HepG2 (cell line): ENCODE measurements around the gene NDUFB10. TPM values are rescaled to one million over a fixed set of nuclear protein-coding genes. Genes with fewer than 3 reads are reported as not detected.
A peak's percentile ranks its signal among the peaks of the same experiment; 100 is the strongest.

Source experiments
- GATAD2A ChIP-seq: IDR thresholded peaks from 2 replicates; pipeline ENCODE4 v1.6.1; 2016
- PREB ChIP-seq: sonication (generic); formaldehyde crosslinking; IDR thresholded peaks from 2 replicates; pipeline ENCODE4 v1.4.0; 2020; ENCODE audit warnings: missing genetic modification reagents
- SP2 ChIP-seq: sonication (generic); formaldehyde crosslinking; IDR thresholded peaks from 2 replicates; pipeline ENCODE4 v1.5.1; 2020; ENCODE audit warnings: mild to moderate bottlenecking, missing genetic modification reagents
- TBL1XR1 ChIP-seq: fragments of 150-350 bp; IDR thresholded peaks from 2 replicates; pipeline ENCODE4 v1.6.1; 2014; ENCODE audit warnings: borderline replicate concordance, low read length; ENCODE audit not compliant: partially characterized antibody
- USF2 ChIP-seq, 2 experiments: sonication (generic) in 1 of 2; formaldehyde crosslinking in 1 of 2; IDR thresholded peaks; 2 replicates each; pipeline versions ENCODE4 v1.5.1 to v1.6.1; 2011 to 2020; ENCODE audit warnings: borderline replicate concordance in 1 of 2, low read depth in 1 of 2, low read length in 1 of 2, mild to moderate bottlenecking in 1 of 2, missing genetic modification reagents in 1 of 2, moderate library complexity in 1 of 2
- ZNF17 ChIP-seq: sonication (generic); formaldehyde crosslinking; IDR thresholded peaks from 2 replicates; pipeline ENCODE4 v1.5.0; 2020; ENCODE audit warnings: mild to moderate bottlenecking, missing genetic modification reagents
- ZNF720 ChIP-seq: sonication (generic); formaldehyde crosslinking; IDR thresholded peaks from 2 replicates; pipeline ENCODE4 v1.4.0; 2020; ENCODE audit warnings: missing genetic modification reagents
- ZSCAN9 ChIP-seq: IDR thresholded peaks from 2 replicates; pipeline ENCODE4 v1.6.1; 2016; ENCODE audit warnings: borderline replicate concordance
- polyA plus RNA-seq, 8 experiments: library from polyadenylated mRNA; depleted of rRNA in 3 of 8; stranded (reverse) in 7 of 8; unstranded in 1 of 8; fragments of >200 nt; fragmentation: Illumina TruSeq in 4 of 8; extraction: Trizol in 4 of 8; gene quantifications; 2 replicates each; pipeline versions ENCODE4 v1.2.1 to v1.2.3, GENCODE V29; 2011 to 2016; ENCODE audit warnings: low read depth in 4 of 8, missing spikeins in 1 of 8, mixed read lengths in 1 of 8; ENCODE audit not compliant: insufficient read depth in 1 of 8
- total RNA-seq, 5 experiments: library from RNA; depleted of rRNA; stranded (reverse); fragments of >200 nt; fragmentation: Illumina TruSeq; extraction: Trizol; gene quantifications; 2 replicates each; pipeline ENCODE4 v1.2.3, GENCODE V29; 2016; ENCODE audit warnings: low read depth in 1 of 5
- TF ChIP-seq, protein P1 (sequence below): IDR thresholded peaks from 2 replicates; pipeline ENCODE4 v1.6.1; 2016; ENCODE audit warnings: low read depth, control low read depth
- TF ChIP-seq, protein P2 (sequence below): IDR thresholded peaks from 2 replicates; pipeline ENCODE4 v1.4.0; 2020; ENCODE audit warnings: mild to moderate bottlenecking, missing genetic modification reagents
- TF ChIP-seq, protein P3 (sequence below): sonication (generic); formaldehyde crosslinking; IDR thresholded peaks from 2 replicates; pipeline ENCODE4 v1.5.0; 2020; ENCODE audit warnings: missing genetic modification reagents, mild to moderate bottlenecking, borderline replicate concordance
- TF ChIP-seq, protein P4 (sequence below): sonication (generic); formaldehyde crosslinking; IDR thresholded peaks from 2 replicates; pipeline ENCODE4 v1.4.0; 2020; ENCODE audit warnings: mild to moderate bottlenecking, missing genetic modification reagents

Gene NDUFB10
- total and polyA plus RNA-seq, 2 of the 13 experiments (the other 11 are each of a cell fraction or from before 2014, with no cell fraction given), result 68.6 to 157 TPM

- TF ChIP-seq SP2 (CRISPR knock-in tag) (no peak), ZNF720 (no peak), ZSCAN9 (CRISPR knock-in tag) (no peak), PREB (CRISPR knock-in tag) (no peak), USF2 (IDR thresholded peaks at IDR 0.05; ENCODE audit: low read depth, low read length) (no peak), USF2 (CRISPR knock-in tag; IDR thresholded peaks at IDR 0.05; ENCODE audit: borderline replicate concordance) (0 out of 2 replicates have a peak, but pooled peaks have one; percentile 1), ZNF17 (CRISPR knock-in tag) (no peak), TBL1XR1 (no peak), GATAD2A (CRISPR knock-in tag) (no peak)
- TF ChIP-seq, protein P1, sequence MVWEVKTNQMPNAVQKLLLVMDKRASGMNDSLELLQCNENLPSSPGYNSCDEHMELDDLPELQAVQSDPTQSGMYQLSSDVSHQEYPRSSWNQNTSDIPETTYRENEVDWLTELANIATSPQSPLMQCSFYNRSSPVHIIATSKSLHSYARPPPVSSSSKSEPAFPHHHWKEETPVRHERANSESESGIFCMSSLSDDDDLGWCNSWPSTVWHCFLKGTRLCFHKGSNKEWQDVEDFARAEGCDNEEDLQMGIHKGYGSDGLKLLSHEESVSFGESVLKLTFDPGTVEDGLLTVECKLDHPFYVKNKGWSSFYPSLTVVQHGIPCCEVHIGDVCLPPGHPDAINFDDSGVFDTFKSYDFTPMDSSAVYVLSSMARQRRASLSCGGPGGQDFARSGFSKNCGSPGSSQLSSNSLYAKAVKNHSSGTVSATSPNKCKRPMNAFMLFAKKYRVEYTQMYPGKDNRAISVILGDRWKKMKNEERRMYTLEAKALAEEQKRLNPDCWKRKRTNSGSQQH, result no peak
- TF ChIP-seq, protein P2, sequence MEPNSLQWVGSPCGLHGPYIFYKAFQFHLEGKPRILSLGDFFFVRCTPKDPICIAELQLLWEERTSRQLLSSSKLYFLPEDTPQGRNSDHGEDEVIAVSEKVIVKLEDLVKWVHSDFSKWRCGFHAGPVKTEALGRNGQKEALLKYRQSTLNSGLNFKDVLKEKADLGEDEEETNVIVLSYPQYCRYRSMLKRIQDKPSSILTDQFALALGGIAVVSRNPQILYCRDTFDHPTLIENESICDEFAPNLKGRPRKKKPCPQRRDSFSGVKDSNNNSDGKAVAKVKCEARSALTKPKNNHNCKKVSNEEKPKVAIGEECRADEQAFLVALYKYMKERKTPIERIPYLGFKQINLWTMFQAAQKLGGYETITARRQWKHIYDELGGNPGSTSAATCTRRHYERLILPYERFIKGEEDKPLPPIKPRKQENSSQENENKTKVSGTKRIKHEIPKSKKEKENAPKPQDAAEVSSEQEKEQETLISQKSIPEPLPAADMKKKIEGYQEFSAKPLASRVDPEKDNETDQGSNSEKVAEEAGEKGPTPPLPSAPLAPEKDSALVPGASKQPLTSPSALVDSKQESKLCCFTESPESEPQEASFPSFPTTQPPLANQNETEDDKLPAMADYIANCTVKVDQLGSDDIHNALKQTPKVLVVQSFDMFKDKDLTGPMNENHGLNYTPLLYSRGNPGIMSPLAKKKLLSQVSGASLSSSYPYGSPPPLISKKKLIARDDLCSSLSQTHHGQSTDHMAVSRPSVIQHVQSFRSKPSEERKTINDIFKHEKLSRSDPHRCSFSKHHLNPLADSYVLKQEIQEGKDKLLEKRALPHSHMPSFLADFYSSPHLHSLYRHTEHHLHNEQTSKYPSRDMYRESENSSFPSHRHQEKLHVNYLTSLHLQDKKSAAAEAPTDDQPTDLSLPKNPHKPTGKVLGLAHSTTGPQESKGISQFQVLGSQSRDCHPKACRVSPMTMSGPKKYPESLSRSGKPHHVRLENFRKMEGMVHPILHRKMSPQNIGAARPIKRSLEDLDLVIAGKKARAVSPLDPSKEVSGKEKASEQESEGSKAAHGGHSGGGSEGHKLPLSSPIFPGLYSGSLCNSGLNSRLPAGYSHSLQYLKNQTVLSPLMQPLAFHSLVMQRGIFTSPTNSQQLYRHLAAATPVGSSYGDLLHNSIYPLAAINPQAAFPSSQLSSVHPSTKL (CRISPR knock-in tag), result no peak
- TF ChIP-seq, protein P3, sequence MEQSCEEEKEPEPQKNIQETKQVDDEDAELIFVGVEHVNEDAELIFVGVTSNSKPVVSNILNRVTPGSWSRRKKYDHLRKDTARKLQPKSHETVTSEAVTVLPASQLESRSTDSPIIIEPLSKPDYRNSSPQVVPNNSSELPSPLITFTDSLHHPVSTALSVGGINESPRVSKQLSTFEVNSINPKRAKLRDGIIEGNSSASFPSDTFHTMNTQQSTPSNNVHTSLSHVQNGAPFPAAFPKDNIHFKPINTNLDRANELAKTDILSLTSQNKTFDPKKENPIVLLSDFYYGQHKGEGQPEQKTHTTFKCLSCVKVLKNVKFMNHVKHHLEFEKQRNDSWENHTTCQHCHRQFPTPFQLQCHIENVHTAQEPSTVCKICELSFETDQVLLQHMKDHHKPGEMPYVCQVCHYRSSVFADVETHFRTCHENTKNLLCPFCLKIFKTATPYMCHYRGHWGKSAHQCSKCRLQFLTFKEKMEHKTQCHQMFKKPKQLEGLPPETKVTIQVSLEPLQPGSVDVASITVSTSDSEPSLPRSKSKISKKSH (CRISPR knock-in tag), result no peak; the same call in 1 of the 2 replicates
- TF ChIP-seq, protein P4, sequence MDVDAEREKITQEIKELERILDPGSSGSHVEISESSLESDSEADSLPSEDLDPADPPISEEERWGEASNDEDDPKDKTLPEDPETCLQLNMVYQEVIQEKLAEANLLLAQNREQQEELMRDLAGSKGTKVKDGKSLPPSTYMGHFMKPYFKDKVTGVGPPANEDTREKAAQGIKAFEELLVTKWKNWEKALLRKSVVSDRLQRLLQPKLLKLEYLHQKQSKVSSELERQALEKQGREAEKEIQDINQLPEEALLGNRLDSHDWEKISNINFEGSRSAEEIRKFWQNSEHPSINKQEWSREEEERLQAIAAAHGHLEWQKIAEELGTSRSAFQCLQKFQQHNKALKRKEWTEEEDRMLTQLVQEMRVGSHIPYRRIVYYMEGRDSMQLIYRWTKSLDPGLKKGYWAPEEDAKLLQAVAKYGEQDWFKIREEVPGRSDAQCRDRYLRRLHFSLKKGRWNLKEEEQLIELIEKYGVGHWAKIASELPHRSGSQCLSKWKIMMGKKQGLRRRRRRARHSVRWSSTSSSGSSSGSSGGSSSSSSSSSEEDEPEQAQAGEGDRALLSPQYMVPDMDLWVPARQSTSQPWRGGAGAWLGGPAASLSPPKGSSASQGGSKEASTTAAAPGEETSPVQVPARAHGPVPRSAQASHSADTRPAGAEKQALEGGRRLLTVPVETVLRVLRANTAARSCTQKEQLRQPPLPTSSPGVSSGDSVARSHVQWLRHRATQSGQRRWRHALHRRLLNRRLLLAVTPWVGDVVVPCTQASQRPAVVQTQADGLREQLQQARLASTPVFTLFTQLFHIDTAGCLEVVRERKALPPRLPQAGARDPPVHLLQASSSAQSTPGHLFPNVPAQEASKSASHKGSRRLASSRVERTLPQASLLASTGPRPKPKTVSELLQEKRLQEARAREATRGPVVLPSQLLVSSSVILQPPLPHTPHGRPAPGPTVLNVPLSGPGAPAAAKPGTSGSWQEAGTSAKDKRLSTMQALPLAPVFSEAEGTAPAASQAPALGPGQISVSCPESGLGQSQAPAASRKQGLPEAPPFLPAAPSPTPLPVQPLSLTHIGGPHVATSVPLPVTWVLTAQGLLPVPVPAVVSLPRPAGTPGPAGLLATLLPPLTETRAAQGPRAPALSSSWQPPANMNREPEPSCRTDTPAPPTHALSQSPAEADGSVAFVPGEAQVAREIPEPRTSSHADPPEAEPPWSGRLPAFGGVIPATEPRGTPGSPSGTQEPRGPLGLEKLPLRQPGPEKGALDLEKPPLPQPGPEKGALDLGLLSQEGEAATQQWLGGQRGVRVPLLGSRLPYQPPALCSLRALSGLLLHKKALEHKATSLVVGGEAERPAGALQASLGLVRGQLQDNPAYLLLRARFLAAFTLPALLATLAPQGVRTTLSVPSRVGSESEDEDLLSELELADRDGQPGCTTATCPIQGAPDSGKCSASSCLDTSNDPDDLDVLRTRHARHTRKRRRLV, result no peak
These were observed 31.2 kb downstream of the NDUFB10 start (continued) for GRCh38 chr16:1990351-1991134.
